CD4-positive, alpha-beta T cell treated with Interleukin-1 beta for 1 hour (primary cell): ENCODE measurements around the gene FGF3.

Experiments used
- DNase-seq, 2 donors: peaks; one replicate each; pipeline ENCODE4 v3.0.0-alpha.2; 2020 to 2022

FGF3 gene

DNA sequence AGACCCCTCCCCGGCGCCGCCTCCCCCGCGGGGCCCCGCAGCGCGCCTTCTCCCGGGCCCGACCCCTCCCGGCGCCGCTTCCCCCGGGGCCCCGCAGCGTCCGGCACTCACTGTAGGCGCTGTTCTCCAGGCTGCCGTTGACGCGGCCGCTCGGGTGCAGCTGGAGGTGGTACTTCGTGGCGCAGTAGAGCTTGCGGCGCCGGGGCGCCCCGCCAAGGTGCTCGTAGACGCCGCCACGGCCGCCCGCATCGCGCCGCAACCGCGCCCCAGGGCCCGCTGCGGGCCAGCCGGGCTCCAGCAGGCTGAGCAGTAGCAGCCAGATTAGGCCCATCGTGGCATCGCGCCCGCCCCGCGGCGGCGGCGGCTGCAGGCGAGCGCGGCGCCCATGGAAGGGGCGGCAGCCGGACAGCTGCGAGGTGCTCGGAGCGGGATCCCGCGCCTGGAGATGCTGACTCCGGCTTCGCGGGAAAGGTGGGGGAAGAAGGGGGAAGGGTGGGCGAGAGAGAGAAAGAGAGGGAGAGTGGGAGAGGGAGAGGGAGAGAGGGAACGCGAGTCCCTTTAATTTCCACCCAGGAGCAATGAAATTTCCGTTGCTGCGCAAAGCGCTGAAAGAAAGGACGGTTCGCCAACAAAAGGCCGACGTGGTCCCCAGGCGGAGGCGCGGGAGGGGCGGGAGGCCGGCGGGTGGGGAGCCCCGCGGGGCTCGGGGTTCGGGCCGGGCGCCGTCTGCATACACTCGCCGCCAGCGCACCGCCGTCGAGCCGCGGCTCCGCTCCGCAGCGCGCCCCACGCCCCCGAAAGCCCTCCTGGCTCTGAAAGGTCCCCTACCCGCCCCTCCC, at the start of gene FGF3:
FGF3 (minus strand) TSS at position 814 of the 839 bp plus-strand sequence; CDS start at position 331, 483 bp downstream.
- DNase-seq = no peak

DNA sequence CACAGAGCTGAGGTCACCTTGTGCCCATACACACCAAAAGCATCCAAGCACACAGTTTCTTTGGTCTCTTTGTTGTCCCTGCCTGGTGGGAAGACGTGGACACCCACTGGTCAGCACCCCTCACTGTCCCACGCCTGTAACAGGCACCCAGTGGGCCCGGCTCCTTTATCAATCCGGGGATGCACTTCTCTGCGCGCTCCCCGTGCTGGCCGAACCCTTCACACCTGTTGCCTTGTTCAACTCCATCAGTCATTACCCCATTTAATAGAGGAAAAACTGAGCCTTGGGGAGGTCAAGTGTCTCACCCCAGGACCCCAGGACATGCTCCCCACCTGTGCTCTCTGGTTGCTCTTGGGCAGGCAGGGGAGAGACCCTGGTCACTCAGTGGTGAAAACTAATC, 49.7 kb upstream of the FGF3 start:
- no peak for DNase-seq

GRCh38 chr11:69868006-69868810, 49.0 kb upstream of the FGF3 start:
- DNase-seq = no peak

DNA sequence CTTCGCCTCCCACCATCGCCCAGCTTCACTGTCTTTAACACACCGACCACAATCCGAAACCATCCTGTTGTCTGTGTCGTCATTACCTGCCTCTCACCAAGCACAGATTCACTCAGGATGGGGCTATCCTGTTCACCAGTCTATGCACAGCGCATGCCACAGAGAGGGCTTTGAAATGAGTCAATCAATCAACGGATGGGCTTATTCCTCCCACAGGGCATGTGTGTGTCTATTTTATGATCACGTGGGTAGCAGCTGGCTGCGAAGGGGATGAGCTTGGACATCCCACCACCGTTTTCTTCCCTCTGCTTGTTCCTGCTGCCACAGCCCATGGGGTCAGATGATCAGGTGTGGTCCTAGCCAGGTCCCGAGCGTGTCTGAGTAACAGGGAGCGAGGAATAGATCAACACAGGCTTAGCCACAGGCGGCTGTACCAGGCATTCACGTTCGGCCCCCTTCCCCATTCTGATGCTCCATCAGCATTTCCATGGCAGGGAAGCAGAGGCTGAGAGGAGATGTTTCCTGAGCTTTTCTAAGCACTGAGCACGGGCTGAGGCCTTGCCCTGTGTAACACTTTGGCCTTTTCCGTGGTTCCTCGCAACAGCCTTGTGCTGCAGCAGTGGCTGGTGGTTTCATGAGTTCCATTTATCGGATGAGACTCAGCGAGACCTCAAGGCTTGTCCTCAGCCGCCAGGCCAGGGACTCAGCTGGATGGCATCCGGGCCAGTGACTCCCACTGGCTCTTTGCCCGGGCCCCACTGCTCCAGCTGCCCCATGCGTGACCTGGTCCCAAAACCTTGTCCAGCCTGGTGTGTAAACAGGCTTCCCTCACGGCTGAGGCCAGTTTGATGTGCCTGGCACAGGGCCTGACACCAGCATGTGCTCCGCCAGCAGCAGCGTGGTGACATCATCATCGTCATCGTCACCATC, 48.1 kb upstream of the FGF3 start:
- no peak for DNase-seq

DNA sequence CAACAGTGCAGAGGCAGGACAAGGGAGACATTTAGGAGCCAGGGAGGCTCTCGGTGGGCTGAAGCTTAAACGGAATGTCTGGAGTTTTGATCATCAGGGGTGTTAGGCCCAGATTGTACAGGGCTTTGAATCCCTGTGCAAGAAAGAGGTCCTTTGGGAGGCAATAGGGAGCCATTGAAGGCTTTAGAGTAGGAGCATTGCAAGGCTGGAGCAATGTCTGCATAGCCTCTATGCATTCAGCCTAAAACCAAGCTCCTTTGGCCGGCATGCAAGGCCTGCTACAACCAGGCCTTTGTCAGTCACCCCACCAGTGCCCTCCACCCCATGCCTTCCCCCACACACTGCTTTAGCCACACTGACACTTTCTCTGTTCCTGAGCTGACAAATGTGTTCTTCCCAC, 47.4 kb upstream of the FGF3 start:
- no peak for DNase-seq

DNA sequence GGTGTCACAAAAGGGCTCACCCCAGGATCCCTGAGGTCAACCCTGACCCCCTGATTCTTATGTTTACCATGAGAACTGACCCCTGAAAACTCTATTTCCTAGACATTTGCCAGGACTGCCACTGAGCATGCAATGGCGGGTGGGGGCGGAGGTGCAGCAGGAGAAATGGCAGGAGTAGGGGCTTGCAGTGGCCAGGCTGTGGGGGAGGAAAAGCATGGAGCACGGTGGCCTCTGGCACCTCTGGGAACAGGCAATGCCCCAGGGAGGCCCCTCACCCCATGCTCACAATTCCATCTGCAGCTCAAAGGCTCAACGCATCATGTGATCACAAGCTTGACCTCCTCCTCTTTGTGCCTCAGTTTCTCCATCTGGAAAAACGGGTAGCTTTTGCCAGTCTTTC, 46.5 kb upstream of the FGF3 start:
- DNase-seq = no peak

GRCh38 chr11:69864686-69865661, 45.8 kb upstream of the FGF3 start:
- DNase-seq = no peak

- DNase-seq = no peak
Measured at GRCh38 chr11:69863544-69864200, 44.5 kb upstream of the FGF3 start.

GRCh38 chr11:69862797-69863543, 43.8 kb upstream of the FGF3 start:
- no peak for DNase-seq

GRCh38 chr11:69862331-69862771, 43.1 kb upstream of the FGF3 start:
- no peak for DNase-seq

- no peak for DNase-seq
Measured at GRCh38 chr11:69861901-69862300, 42.7 kb upstream of the FGF3 start.

DNA sequence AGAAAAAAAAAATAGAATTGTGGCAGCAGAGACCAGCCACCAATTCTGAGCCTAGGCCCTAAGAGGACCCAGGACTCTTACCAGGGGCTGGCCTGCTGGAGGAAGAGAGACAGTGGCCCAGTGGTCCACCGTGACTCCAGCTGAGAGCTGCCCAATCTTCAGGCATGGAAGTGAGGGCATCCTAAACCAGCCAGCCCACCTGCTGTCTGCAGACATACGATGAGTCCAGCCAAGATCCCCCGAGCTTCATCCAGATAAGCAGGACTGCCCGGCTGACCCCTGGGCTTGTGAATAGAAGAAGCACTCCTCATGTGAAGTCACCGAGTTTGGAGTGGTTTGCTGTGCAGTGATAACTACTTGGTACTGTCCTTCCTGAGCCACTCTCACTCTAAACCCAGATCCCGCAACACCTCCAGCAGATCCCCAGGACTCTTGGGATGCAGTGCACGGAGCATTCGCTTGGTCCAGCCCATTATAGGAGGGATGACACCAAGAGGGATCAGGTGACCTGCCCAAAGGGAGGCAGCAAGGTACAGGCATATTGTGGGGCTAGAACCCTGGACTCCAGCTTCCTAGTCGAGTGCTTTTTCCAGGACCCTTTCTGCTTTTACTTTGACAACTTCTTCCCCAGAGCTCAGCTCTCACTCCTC, 41.7 kb upstream of the FGF3 start:
- no peak for DNase-seq

- no peak for DNase-seq
Measured at GRCh38 chr11:69860244-69860643, 41.0 kb upstream of the FGF3 start.

DNA sequence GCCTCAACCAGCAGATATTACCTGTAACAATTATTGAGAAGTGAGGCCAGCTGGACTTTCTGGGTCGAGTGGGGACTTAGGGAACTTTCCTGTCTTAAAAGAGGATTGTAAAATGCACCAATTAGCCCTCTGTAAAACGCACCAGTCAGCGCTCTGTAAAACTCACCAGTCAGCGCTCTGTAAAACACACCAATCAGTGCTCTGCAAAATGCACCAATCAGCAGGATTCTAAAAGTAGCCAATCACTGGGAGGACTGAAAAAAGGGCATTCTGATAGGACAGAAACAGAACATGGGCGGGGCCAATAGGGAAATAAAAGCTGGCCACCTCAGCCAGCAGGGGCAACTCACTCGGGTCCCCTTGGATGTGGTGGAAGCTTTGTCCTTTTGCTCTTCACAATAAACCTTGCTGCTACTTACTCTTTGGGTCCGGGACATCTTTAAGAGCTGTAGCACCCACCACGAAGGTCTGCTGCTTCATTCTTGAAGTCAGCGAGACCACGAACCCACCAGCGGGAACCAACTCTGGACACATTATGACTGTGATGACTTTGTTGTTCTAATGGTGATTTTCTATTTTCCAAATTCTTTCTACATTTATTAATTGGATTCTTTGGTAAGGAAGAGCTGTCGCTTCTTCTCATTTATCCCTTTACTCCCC, 40.2 kb upstream of the FGF3 start:
- DNase-seq = no peak

DNA sequence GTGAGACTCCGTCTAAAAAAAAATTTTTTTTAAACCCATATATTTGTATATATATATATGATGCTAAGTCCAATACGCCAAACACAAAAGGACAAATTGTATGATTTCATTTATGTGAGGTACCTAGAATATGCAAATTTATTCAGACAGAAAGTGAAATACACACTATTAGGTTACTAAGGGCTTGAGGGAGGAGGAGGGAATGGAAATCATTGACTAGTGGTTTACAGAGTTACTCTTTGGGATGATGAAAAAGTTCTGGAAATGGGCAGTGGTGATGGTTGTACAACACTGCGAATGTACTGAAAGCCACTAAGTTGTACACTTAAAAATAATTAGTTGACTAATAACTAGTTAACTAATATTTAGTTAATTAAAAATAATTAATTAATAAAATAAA, 36.2 kb upstream of the FGF3 start:
- no peak for DNase-seq

GRCh38 chr11:69854713-69855112, 35.5 kb upstream of the FGF3 start:
- no peak for DNase-seq

DNA sequence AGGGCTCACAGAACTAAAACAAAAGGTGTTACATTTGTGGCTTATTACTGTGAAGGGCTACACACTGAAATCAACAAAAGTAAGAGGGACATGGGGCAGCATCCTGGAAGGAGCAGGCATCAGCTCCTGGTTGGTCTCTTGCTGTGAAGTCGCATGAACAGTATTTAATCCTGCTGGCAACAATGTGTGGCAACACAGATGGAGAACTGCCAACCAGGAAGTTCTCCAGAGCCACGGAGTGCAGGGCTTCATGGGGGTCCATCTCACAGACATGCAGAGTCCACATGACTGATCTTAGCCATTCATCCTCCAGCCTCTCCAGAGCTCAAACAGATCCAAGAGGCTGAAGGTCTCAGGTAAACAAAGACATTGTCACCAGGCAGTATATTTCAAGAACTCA, 32.8 kb upstream of the FGF3 start:
- no peak for DNase-seq

- no peak for DNase-seq
Measured at GRCh38 chr11:69848201-69848600, 29.0 kb upstream of the FGF3 start.

GRCh38 chr11:69844396-69844795, 25.2 kb upstream of the FGF3 start:
- DNase-seq = no peak
